ENCODE measurements around the gene AP5B1.
"Not testable (repeated sequence)": the region's sequence is repeated elsewhere in the genome, so short reads cannot be mapped to it uniquely, and the experiment has no call there.

The AP5B1 gene

GRCh38 chr11:65785319-65786007, 4.7 kb upstream of the AP5B1 start:
- no peak for DNase-seq

DNA sequence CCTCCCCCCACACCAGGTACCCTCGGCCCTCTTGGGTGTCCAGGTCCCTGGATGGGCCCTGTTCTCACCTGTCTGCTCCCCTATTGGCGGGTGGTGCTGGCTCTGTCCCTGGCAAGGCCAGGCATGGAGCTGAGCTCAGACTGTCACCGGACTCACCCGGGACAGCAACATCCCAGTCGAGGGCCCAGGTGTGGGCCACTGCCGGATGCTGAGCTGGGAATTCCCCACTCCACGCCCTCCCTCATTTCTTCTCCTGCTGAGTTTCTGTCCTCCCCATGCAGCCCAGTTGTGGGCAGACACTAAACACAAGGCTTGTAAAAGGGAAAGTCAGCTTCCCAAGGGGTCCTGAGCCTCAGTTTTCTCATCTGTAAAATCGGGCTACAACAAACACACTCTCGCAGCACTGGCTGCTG, 2.0 kb upstream of the AP5B1 start:
- no peak for DNase-seq

- DNase-seq = no peak
These were observed 1.4 kb upstream of the AP5B1 start for GRCh38 chr11:65781962-65782815.

GRCh38 chr11:65781152-65781961, 581 bp upstream of the AP5B1 start:
- DNase-seq = no peak

GRCh38 chr11:65779919-65780769, 632 bp downstream of the AP5B1 start:
- DNase-seq = peak; percentile 34

DNA sequence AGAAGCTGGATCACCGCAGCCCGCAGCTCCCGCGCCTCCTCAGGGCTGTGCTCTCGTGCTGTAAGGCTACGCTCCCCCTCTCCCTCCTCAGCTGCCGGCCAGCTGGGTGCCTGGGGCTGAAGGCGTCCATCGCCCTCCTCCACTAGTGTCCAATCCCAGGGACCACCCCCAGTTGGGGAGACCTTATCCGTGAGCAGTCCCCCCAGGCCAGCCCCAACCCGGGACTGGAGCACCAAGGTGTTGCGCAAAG, 1.2 kb downstream of the AP5B1 start:
- DNase-seq = no peak

- DNase-seq = no peak
These were observed 1.7 kb downstream of the AP5B1 start for GRCh38 chr11:65778901-65779668.

DNA sequence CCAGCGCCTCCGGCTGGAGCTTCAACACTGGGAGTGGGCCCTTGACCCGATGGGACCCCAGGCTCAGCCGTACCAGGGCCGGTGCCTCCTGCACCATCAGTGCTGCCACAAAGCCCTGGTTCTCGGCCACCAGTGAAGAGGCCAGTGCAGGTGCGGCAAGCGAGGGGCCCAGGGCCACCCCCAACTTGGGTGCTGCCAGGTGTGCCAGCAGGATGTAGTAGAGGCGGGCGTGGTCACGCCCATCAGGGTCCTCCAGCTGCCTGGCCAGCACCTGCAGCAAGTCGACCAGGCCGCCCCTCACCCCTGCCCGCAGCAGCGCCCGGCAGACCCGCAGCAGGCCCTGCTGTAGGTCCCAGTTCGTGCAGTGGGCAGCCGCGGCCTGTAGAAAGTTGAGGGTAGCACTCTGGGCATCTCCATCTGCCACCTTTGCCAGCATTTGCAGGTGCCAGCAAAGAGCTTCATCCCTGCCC, 2.3 kb downstream of the AP5B1 start:
- no peak for DNase-seq

GRCh38 chr11:65777821-65778361, 2.9 kb downstream of the AP5B1 start:
- no peak for DNase-seq

GRCh38 chr11:65777241-65777640, 3.5 kb downstream of the AP5B1 start:
- DNase-seq = no peak

DNA sequence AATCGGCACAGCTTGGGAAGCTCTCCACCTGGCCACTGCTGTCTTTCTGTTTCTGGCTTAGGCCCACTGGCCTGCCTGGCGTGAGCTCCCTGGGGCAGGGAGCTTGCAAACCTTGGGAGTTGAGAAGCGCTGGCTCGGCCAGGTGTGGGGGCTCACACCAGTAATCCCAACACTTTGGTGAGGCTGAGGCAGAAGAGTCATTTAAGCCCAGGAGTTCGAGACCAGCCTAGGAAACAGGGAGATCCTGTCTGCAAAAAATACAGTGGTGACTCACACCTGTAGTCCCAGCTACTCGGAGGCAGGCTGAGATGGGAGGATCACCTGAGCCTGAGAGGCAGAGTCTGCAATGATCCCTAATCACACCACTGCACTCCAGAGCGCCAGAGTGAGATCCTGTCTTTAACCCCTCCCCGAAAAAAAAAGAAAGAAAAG, 4.0 kb downstream of the AP5B1 start:
- no peak for DNase-seq

GRCh38 chr11:65776196-65776595, 4.6 kb downstream of the AP5B1 start:
- no peak for DNase-seq

DNA sequence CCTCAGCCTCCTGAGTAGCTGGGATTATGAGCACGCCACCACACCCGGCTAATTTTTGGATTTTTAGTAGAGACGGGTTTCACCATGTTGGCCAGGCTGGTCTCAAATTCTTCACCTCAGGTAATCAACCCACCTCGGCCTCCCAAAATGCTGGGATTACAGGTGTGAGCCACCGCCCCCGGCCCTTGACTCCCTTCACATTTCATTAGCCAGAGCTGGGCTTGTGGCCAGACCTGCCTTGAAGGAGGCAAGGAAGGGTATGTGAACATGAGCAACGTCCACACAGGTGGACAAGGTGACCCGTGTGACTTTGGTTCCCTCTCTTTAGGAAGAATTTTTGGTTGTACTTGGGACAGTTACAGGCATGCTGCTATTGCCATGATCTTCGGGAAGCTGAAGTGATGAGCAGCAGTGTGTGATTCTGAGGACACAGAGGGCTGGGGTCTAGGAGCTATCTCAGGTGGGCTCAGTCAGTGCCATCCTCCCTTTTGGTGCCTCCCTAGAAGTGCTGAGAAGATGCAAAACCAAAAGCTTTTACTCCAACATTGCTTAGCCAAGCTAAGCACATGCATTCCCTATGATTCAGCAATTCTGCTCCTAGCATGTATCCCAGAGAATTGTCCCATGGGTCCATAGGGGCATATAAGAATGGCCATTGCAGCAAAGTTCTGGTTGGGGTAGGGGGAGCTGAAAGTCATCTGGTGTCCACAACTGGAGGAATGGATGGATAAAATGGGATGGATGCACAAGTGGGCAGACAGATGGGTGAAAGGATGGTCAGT, 6.1 kb downstream of the AP5B1 start:
- no peak for DNase-seq

DNA sequence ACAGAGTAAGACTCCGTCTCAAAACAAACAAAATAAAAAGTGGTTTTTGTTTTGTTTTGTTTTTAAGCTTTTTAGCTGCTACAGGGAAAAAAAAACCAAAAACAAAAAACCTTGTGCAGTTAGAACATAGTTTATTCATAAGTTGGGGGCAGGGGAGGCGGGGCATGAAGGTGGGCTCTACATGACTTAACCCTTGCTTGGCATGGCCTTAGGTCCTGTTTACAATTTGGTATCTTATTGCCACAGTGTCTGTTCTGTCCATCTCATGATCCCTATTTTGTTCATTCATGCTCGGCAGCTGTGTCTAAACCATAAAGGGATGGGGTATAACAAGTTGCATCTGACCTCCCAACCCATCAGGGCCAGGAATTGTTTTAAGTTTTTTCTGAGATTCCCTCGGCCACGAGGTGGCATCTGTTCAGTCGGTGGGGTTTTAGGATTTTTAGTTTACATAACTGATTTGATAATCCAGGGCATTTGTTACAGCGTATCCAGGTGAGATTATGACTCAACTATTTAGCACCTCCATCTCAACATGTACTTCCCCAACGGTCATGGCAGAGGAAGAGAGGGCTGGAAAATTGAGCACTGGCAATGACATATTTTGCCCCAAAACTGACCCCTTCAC, 6.9 kb downstream of the AP5B1 start:
- DNase-seq = no peak

DNA sequence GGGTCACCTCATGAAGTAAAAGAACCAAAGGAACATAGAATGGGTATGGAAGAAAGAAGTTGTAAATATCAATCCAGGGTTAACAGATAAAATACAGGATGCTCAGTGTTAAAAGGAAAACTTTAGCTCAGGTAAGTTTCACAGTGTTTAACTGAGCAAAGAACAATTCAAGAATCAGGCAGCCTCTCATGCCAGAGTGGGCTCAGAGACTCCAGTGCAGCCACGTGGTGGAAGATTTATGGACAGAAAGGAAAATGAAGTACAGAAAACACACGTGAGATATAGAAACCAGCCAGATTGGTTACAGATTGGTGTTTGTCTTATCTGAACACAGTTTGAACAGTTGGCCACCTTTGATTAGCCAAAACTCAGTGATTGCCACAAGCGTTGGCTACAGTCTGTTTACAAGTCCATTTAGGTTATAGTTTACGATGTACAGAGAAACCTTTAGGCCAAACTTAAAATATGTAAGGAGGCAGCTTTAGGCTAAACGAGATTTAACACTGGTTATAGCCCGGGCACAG, 9.1 kb downstream of the AP5B1 start:
- DNase-seq = no peak

DNA sequence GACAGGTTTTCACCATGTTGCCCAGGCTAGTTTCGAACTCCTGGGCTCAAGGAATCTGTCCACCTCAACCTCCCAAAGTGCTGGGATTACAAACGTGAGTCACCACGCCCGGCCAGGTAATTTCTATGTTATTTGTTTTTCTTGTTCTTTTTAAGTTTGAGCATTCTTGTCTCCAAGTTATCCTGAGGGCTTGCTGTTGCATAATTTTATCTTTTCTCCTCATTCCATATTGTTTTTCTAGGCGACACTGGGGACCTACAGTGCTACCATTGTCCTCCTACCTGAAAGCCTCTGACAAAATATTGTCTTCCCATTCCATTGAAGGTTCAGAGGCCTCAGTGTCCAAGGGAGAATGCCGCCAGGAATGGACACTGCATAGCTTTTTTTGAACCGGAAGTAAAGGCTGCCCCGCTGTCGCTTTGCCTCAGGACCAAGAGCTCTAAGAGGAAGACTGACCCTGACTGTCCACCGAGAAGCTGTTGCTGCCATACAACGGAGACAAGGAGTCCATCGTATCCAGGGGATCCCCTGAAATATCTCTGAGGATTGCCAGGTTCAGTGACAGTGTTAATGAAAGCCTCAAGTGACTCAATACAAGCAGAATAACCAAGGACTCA, 9.7 kb downstream of the AP5B1 start:
- no peak for DNase-seq

DNA sequence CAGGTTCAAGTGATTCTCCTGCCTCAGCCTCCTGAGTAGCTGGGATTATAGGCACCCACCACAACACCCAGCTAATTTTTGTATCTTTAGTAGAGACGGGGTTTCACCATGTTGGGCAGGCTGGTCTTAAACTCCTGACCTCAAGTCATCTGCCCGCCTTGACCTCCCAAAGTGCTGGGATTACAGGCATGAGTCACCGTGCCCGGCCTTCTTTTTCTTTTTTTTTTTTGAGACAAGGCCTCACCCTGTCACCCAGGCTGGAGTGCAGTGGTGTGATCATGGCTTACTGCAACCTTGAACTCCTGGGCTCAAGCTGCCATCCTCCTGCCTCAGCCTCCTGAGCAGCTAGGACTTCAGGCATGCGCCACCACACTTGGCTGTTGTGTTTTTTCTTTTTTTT, 13.0 kb downstream of the AP5B1 start:
- DNase-seq = not testable (repeated sequence)

- no peak for DNase-seq
These were observed 13.4 kb downstream of the AP5B1 start for GRCh38 chr11:65767406-65767805.

GRCh38 chr11:65766535-65766934, 14.2 kb downstream of the AP5B1 start:
- DNase-seq = peak; percentile 30

DNA sequence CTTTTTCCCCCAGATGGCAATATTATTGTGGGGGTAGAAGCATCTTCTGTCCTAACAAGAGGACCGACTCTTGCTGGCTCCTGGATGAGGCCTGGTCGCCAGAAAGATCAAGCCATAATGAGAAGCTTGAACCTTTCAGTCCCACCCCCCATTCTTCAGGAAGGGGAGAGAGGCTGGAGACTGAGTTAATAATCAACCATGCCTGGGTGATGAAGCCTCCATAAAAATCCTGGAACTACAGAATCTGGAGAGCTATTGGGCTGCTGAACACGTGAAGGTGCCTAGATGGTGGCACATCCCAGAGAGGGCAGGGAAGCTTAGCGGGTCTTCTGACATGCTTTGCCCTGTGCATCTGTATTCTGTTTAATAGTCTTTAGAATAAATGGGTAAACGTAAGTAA, 16.3 kb downstream of the AP5B1 start:
- DNase-seq = no peak
